ENCODE measurements around the gene UBXN1. TPM values are rescaled to one million over a fixed set of nuclear protein-coding genes. Genes with fewer than 3 reads are reported as not detected.

Gene UBXN1
- total RNA-seq: 289 and 321 TPM in 2 replicates

DNA sequence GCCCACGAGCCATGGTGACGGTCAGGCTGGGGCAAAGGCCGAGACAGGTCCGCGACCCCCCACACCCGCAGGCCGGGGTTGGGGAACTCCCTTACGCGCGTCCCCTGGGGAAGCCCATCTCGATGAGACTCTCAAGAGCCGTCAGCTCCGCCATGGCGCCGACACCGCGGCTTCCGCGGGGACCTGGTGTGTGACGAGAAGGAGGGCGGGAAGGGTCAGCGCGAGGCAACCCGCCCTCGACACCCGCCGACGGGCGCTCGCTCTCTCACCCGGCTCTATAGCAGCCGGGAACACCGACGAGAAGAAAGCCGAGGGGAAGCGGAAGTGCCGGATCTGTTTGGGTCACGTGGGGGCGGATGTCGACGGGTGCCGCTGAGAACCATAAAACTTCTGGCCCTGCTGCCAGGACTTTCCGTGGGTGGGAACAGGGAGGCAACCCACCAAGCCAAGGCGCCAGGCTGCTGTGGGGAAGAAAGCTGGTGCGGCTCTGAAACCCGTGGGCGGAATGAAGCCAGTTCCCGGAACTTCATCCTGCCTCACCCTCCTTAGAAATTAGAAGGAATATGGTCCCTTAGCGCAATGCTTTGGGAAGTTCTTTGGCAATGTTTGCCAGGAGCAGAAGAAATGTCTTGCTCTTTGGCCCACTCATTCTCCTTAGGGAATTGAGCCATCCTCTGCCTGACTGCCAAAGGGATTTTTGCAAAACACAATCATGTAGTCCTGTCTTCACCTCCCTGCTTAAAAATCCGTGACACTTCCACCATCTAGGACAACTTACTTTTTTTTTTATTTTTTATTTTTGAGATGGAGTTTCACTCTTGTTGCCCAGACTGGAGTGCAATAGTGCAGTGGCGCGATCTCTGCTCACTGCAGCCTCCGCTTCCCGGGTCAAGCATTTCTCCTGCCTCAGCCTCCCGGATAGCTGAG, at the start of gene UBXN1:
Gene UBXN1 (minus strand): TSS at position 304 of the 927 bp plus-strand sequence. CDS start 150 bp downstream, at position 154.
- no peak for DNase-seq (ENCODE audit: low read depth)
- Histone ChIP-seq H3K27me3 (ENCODE audit: control insufficient read depth, insufficient read depth, low read length) (no peaks in the 10 kb centered on the region), H3K4me3 (ENCODE audit: low read depth, low read length) (peak within 1 kb of the TSS; percentile 100), H3K36me3 (ENCODE audit: control insufficient read depth, insufficient read depth, low read length) (peaks cover 3% of the 10 kb centered on the region)
- no peak for TF ChIP-seq CTCF (IDR thresholded peaks at IDR 0.05; ENCODE audit: insufficient read depth, low read length, poor library complexity, severe bottlenecking)

GRCh38 chr11:62728171-62728988, 49.5 kb upstream of the UBXN1 start, which contains the start of gene TTC9C:
Gene TTC9C, plus strand, starts transcription at chr11:62728486. Its CDS starts 363 bp downstream, at chr11:62728849.
- no peak for TF ChIP-seq CTCF (IDR thresholded peaks at IDR 0.05; ENCODE audit: insufficient read depth, low read length, poor library complexity, severe bottlenecking)
- DNase-seq (ENCODE audit: low read depth): peak; percentile 60
- peak within 1 kb of the TSS; percentile 96 for H3K4me3 ChIP-seq (ENCODE audit: low read depth, low read length)

GRCh38 chr11:62727872-62728170, 48.9 kb upstream of the UBXN1 start:
- Histone ChIP-seq H3K36me3 (ENCODE audit: control insufficient read depth, insufficient read depth, low read length) (no peaks in the 10 kb centered on the region), H3K27me3 (ENCODE audit: control insufficient read depth, insufficient read depth, low read length) (no peaks in the 10 kb centered on the region), H3K4me3 (ENCODE audit: low read depth, low read length) (peak overlapping the region; percentile 96)
- peak; percentile 86 for DNase-seq (ENCODE audit: low read depth)
- no peak for TF ChIP-seq CTCF (IDR thresholded peaks at IDR 0.05; ENCODE audit: insufficient read depth, low read length, poor library complexity, severe bottlenecking)

More at GRCh38 chr11:62728171-62728988, 49.5 kb upstream of the UBXN1 start, which contains the start of gene TTC9C:
- Histone ChIP-seq H3K36me3 (ENCODE audit: control insufficient read depth, insufficient read depth, low read length) (no peaks in the 10 kb centered on the region), H3K27me3 (ENCODE audit: control insufficient read depth, insufficient read depth, low read length) (no peaks in the 10 kb centered on the region)

GRCh38 chr11:62727165-62727871, 48.4 kb upstream of the UBXN1 start, which contains the start of gene HNRNPUL2:
Gene HNRNPUL2, minus strand, starts transcription at chr11:62727457. Its CDS starts 301 bp downstream, at chr11:62727156.
- no peaks in the 10 kb centered on the region for H3K36me3 ChIP-seq (ENCODE audit: control insufficient read depth, insufficient read depth, low read length)
- peak within 1 kb of the TSS; percentile 96 for H3K4me3 ChIP-seq (ENCODE audit: low read depth, low read length)
- DNase-seq (ENCODE audit: low read depth): peak; percentile 95
- H3K27me3 ChIP-seq (ENCODE audit: control insufficient read depth, insufficient read depth, low read length): no peaks in the 10 kb centered on the region
- no peak for TF ChIP-seq CTCF (IDR thresholded peaks at IDR 0.05; ENCODE audit: insufficient read depth, low read length, poor library complexity, severe bottlenecking)

DNA sequence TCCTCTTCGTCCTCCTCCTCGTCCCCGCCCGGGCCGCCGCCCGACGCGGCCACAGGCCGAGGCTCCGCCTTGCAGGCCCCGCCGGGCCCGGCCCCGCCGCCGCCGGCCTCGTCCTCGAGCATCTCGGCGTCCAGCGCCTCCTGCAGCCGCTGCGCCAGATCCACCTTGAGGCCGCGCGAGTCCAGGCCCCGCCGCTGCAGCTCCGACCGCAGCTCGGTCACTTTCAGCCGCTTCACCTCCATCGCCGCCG, 48.0 kb upstream of the UBXN1 start:
- Histone ChIP-seq H3K4me3 (ENCODE audit: low read depth, low read length) (peak overlapping the region; percentile 96), H3K27me3 (ENCODE audit: control insufficient read depth, insufficient read depth, low read length) (no peaks in the 10 kb centered on the region), H3K36me3 (ENCODE audit: control insufficient read depth, insufficient read depth, low read length) (peaks cover 2% of the 10 kb centered on the region)
- TF ChIP-seq CTCF (IDR thresholded peaks at IDR 0.05; ENCODE audit: insufficient read depth, low read length, poor library complexity, severe bottlenecking): no peak
- no peak for DNase-seq (ENCODE audit: low read depth)
